NCI-H82 treated with DMSO at 0.1 percent for 48 hours (cell line): ENCODE results near the gene MYLK2.
A peak's percentile ranks its signal among the peaks of the same experiment; 100 is the strongest.

ENCODE experiments used
- DNase-seq: peaks from one replicate; lab custom pipeline; 2025; ENCODE audit not compliant: unreplicated experiment; lab: John Stamatoyannopoulos, UW

The MYLK2 gene

DNA sequence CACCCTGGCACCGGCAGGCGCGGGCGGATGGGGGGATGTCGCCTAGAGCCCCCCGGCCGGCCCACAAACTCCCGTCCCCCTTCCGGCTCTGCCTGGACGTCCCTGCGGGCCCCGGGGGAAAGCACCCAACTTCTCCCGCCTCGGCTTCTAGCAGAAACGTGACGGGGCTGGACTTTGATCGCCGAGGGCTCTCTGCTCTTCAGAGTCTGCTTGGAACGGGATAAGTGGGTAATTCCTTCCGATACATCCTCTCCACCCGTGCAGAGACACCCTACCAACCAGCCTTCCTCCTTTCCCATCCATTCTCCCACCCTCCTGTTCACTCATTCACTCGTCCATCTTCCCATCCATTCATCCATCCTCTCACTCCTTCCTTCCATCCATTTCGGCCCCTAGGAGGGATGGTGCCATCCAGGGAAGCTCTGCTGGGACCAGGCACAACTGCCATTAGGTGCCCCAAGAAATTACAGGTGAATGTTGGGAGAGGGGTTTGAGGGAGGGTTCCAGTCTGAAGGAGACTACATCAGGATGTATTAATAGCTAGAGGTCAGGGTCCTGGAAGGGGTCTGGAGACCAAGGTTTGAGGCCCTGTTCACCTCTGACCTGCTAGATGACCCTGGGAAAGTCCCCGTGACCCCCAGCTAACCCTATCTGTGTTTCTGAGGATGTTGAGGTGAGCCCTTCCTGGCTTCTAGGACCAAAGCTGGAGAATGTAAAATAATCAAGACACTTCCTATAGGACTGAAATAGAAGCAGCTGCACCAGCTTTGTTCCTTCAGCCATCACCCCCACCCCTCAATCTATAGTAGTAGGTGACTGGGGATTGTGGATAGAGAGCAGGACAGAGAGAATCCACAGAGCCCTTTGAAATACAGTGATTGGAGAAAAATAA is 51.8 kb downstream of the MYLK2 start:
- DNase-seq = no peak

GRCh38 chr20:31871618-31871954 is 52.4 kb downstream of the MYLK2 start:
- no peak for DNase-seq

GRCh38 chr20:31872406-31872805 is 53.2 kb downstream of the MYLK2 start:
- no peak for DNase-seq

- no peak for DNase-seq
Measured at GRCh38 chr20:31875671-31876070, 56.5 kb downstream of the MYLK2 start.

DNA sequence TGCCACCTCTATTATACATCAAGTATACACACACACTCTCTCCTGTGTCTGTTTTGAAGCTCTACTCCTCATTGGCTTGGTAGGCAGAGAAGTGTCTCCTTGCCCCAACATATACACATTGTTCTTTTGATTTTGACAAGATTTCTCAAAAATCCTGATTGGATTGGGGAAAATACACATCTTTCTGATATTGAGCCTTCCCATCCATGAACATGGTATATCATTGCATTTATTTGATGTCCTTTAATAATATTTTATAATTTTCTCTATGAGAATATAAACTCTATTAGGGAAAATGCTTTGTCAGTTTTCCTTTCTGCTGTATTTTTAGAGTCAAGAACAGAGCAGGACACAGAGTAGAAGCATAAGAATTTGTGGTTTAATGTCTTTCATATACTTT is 58.5 kb downstream of the MYLK2 start:
- no peak for DNase-seq

- DNase-seq = peak; percentile 86
Measured at GRCh38 chr20:31879143-31879987, 60.2 kb downstream of the MYLK2 start.

DNA sequence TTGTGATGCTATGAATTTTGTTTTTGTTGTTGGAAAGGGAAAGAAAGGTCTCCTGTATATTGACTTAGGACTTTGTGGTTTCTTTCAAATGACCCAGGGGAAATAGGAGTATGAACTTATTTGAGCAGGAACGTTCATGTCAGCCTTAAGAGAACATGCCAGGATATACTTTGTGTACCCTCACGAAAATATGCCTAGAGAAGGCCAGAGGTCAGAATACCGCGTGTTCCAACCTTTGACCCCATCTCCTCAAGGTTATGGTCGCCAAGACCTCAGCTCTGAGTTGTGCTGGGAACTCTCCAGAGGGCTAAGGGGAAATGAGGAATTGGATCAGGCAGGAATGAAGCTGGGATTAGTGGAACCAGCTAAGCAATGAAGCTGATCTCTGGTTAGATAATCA is 62.8 kb downstream of the MYLK2 start:
- DNase-seq = no peak

DNA sequence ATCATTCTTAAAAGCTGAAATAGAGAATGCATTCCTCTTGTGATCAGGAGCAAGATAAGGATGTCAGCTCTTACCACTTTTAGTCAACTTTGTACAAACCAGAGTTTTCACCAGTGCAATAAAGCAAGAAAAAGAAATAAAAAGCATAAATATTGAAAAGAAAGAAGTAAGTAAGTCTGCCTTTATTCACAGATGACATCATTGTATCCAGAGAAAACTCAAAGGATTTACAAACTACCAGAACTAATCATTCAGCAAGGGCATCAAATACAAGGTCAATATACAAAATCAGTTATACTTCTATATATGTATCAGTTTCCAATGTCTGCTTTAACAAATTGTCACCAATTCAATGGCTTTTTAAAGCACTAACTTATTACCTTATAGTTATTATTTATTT is 64.7 kb downstream of the MYLK2 start:
- no peak for DNase-seq
